ENCODE results near the gene BCAR3. TPM values are rescaled to one million over a fixed set of nuclear protein-coding genes. Genes with fewer than 3 reads are reported as not detected.

The BCAR3 gene
- total and polyA plus RNA-seq, 8 donors = 15.5 to 26.0 (median 18.9) TPM

DNA sequence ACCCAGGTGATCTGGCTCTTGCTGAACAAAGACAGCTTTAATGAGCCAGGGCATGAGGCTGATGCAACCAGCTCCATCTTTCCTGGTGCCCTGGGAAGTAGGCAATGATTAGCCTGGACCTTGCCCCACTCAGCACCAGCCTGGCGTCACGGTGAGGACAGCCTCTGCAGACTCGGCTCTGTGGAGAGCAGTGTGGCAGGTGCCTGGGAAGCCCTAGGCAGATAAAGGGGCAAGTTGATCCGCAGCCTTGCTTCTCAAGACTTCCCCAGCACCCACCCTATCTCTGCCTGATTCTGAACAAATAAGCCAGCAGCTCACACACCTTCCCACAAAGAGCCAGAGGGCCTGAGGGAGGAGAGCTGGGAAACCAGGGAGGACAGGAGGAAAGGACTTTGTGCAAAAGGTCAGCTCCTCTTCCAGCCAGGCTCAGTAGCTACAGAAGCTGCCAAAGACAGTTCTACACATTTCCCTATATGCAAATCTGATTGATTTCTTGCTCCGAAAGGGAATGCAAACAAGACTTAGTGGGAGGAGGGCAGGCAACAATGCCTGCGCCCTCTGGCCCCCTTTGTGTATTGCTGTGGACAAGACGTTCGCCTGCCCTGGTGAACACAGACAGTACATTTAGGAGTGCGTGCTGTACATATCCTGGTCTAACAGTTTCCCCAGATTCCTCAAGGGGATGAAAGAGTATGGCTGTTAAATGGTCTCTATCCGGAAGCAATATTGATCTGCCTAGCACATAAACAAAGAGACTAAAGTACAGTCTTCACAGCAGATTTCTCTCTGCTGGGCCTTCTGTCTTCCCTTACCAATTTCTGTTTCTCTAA lies 63.8 kb downstream of the BCAR3 start:
- Histone ChIP-seq H3K9me3 (no peaks in the 10 kb centered on the region), H3K27me3 (no peaks in the 10 kb centered on the region), H3K36me3 (no peaks in the 10 kb centered on the region), H3K4me1 (peaks cover 26 to 43% of the 10 kb centered on the region in 2 donors), H3K4me3 (no peak overlapping the region), H3K27ac (peak overlapping the region in 1 of 2 donors; percentile 45)
- intact Hi-C loops (cut with DNase I) = no loop called here
- DNase-seq (no peak), ATAC-seq (peak; percentile 8)
- TF ChIP-seq, protein P1, sequence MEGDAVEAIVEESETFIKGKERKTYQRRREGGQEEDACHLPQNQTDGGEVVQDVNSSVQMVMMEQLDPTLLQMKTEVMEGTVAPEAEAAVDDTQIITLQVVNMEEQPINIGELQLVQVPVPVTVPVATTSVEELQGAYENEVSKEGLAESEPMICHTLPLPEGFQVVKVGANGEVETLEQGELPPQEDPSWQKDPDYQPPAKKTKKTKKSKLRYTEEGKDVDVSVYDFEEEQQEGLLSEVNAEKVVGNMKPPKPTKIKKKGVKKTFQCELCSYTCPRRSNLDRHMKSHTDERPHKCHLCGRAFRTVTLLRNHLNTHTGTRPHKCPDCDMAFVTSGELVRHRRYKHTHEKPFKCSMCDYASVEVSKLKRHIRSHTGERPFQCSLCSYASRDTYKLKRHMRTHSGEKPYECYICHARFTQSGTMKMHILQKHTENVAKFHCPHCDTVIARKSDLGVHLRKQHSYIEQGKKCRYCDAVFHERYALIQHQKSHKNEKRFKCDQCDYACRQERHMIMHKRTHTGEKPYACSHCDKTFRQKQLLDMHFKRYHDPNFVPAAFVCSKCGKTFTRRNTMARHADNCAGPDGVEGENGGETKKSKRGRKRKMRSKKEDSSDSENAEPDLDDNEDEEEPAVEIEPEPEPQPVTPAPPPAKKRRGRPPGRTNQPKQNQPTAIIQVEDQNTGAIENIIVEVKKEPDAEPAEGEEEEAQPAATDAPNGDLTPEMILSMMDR (IDR thresholded peaks at IDR 0.05) = no peak

DNA sequence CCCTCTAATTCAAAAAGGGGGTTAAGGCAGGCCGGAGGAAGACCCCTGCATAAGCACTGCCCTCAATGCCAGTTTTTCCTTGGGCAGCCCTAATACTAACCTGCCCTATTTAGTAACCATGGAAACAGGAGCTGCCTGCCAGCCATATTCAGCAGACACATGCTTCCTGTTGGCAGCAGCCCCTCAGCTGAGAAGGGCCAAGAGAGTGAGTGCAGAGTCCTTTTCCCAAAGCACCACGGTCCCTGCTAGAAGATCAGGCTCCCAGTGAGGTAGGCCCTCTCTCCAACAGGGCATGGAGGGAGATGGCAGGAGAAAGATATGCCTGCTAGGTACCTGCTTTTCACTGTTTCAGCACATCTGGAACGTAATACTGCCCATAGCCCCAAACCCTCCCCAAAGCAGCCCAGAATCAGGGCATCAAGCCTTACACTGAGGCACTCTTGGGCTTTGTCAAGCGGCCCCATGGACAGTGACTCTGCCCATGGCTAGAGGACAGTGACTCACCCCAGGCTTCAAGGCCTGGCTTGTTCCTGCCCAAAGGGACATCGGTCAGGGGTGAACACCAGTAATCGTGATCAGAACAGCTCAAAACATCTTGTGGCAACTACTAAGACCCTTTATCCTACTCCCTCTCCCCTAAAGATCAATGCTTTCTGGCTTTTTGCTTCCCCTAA lies 64.5 kb downstream of the BCAR3 start:
- intact Hi-C loops (cut with DNase I) = no loop called here
- no peaks in the 10 kb centered on the region for H3K9me3 ChIP-seq
- ATAC-seq (peak; percentile 56), DNase-seq (peak in 1 of 4 donors; percentile 27)
- peaks cover 26 to 36% of the 10 kb centered on the region in 2 donors for H3K4me1 ChIP-seq
- TF ChIP-seq, protein P1 (IDR thresholded peaks at IDR 0.05) = no peak
- H3K4me3 ChIP-seq = no peak overlapping the region
- H3K27ac ChIP-seq = peak overlapping the region; percentile 22 to 45
- no peaks in the 10 kb centered on the region for H3K27me3 ChIP-seq
- H3K36me3 ChIP-seq = no peaks in the 10 kb centered on the region

DNA sequence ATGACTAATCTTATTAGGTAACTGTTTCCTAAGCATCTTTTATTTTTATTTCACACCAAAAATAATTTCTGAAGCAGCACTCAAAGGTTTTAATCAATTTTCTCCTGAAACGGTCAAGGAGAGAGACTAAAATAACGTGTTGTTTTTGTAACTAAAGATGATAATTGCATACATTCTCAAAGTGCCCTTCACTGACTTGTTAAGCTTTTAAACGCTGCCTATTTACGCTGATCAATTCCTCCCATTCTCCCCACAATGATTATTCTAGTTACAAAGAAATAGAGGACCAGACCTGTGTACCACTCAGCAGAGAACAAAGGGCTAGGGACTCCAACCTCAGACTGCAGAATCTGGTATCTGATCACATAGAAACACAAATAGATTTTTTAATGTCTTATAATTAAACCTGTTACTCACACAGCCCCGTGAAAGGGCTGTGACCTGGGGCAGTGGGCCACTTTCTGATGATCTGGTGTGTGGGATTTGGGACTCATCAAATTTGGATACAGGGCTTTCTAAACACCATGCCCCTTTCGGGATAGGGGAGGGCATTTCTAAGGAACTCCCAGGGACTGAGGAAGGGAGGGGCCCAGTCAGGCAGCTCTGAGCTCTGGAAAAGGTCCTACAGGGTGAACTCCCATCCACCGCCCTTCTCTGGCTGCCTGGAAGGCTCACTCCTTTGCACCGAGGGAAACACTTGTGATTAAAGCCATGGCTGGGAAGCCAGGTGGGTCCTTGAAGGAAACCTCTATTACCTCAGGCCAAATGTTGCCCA lies 65.2 kb downstream of the BCAR3 start:
- peaks cover 26 to 34% of the 10 kb centered on the region in 2 donors for H3K4me1 ChIP-seq
- H3K4me3 ChIP-seq = no peak overlapping the region
- H3K9me3 ChIP-seq = no peaks in the 10 kb centered on the region
- no peaks in the 10 kb centered on the region for H3K27me3 ChIP-seq
- peak overlapping the region; percentile 22 to 45 for H3K27ac ChIP-seq
- intact Hi-C loops (cut with DNase I) = no loop called here
- ATAC-seq (peak; percentile 60), DNase-seq (no peak)
- no peaks in the 10 kb centered on the region for H3K36me3 ChIP-seq
- TF ChIP-seq, protein P1 (IDR thresholded peaks at IDR 0.05) = no peak

- no peaks in the 10 kb centered on the region for H3K36me3 ChIP-seq
- H3K27ac ChIP-seq = peak overlapping the region in 1 of 2 donors; percentile 45
- TF ChIP-seq, protein P1 (IDR thresholded peaks at IDR 0.05) = no peak
- no peaks in the 10 kb centered on the region for H3K9me3 ChIP-seq
- peaks cover 26 to 34% of the 10 kb centered on the region in 2 donors for H3K4me1 ChIP-seq
- H3K27me3 ChIP-seq = no peaks in the 10 kb centered on the region
- no peak overlapping the region for H3K4me3 ChIP-seq
- ATAC-seq (peak; percentile 4), DNase-seq (no peak)
- intact Hi-C loops (cut with DNase I) = no loop called here
These were observed 66.0 kb downstream of the BCAR3 start for GRCh38 chr1:93615582-93616150.
